ENCODE data around the gene CYP51A1. TPM values are rescaled to one million over a fixed set of nuclear protein-coding genes. Genes with fewer than 3 reads are reported as not detected.

The CYP51A1 gene
- total RNA-seq, 3 donors from 2014 or later (not counting 1 experiment from before 2014, with no cell fraction given): 37.2 to 53.0 (median 49.3) TPM

GRCh38 chr7:92071032-92071431 is 63.2 kb downstream of the CYP51A1 start:
- ATAC-seq: no peak
- TF ChIP-seq, protein P1, sequence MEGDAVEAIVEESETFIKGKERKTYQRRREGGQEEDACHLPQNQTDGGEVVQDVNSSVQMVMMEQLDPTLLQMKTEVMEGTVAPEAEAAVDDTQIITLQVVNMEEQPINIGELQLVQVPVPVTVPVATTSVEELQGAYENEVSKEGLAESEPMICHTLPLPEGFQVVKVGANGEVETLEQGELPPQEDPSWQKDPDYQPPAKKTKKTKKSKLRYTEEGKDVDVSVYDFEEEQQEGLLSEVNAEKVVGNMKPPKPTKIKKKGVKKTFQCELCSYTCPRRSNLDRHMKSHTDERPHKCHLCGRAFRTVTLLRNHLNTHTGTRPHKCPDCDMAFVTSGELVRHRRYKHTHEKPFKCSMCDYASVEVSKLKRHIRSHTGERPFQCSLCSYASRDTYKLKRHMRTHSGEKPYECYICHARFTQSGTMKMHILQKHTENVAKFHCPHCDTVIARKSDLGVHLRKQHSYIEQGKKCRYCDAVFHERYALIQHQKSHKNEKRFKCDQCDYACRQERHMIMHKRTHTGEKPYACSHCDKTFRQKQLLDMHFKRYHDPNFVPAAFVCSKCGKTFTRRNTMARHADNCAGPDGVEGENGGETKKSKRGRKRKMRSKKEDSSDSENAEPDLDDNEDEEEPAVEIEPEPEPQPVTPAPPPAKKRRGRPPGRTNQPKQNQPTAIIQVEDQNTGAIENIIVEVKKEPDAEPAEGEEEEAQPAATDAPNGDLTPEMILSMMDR (IDR thresholded peaks at IDR 0.05): no peak
- Histone ChIP-seq H3K9me3 (ENCODE audit: control insufficient read depth, insufficient read depth, low read length) (no peaks in the 10 kb centered on the region), H3K27me3 (ENCODE audit: control insufficient read depth, insufficient read depth, low read length) (no peaks in the 10 kb centered on the region), H3K36me3 (ENCODE audit: control insufficient read depth, insufficient read depth, low read length) (peaks cover 42% of the 10 kb centered on the region), H3K27ac (ENCODE audit: low read length) (no peak overlapping the region), H3K4me3 (ENCODE audit: low read length) (no peak overlapping the region), H3K4me1 (ENCODE audit: control insufficient read depth, insufficient read depth, low read length) (no peaks in the 10 kb centered on the region)
- Mint-ChIP-seq H3K4me3 (no peak overlapping the region), H3K36me3 (peaks cover 17% of the 10 kb centered on the region), H3K4me1 (peaks cover 0 to 7% of the 10 kb centered on the region in 2 donors), H3K9me3 (no peaks in the 10 kb centered on the region), H3K27ac (no peak overlapping the region), H3K27me3 (ENCODE audit: low read depth in 2 of 2) (no peaks in the 10 kb centered on the region)
- intact Hi-C loops (cut with micrococcal nuclease): no loop called here
- DNase-seq: no peak
- 98% methylated on average over 4 of the region's 5 CpGs for WGBS (ENCODE audit: insufficient coverage)

GRCh38 chr7:92064438-92065029 is 69.7 kb downstream of the CYP51A1 start:
- Histone ChIP-seq H3K9me3 (ENCODE audit: control insufficient read depth, insufficient read depth, low read length) (no peaks in the 10 kb centered on the region), H3K4me1 (ENCODE audit: control insufficient read depth, insufficient read depth, low read length) (no peaks in the 10 kb centered on the region), H3K4me3 (ENCODE audit: low read length) (no peak overlapping the region), H3K36me3 (ENCODE audit: control insufficient read depth, insufficient read depth, low read length) (peaks cover 27% of the 10 kb centered on the region), H3K27ac (ENCODE audit: low read length) (no peak overlapping the region), H3K27me3 (ENCODE audit: control insufficient read depth, insufficient read depth, low read length) (no peaks in the 10 kb centered on the region)
- WGBS (ENCODE audit: insufficient coverage): 87% methylated on average over 2 of the region's 2 CpGs
- no peaks in the 10 kb centered on the region for H3K27me3 Mint-ChIP-seq (ENCODE audit: low read depth in 2 of 2)
- DNase-seq: no peak
- H3K4me3 Mint-ChIP-seq: no peak overlapping the region
- intact Hi-C loops (cut with micrococcal nuclease): no loop called here
- H3K36me3 Mint-ChIP-seq: peaks cover 11% of the 10 kb centered on the region
- ATAC-seq: no peak
- TF ChIP-seq, protein P1 (IDR thresholded peaks at IDR 0.05): no peak
- no peak overlapping the region for H3K27ac Mint-ChIP-seq
- H3K9me3 Mint-ChIP-seq: no peaks in the 10 kb centered on the region
- no peaks in the 10 kb centered on the region for H3K4me1 Mint-ChIP-seq

Other genes with a start within 250 kb of the CYP51A1 start
- gene AKAP9, start 193.6 kb downstream of the CYP51A1 start, total RNA-seq: 10 to 100 TPM; 78.8 to 93.0 (median 81.9) TPM
- gene LRRD1, start 44.7 kb upstream of the CYP51A1 start, total RNA-seq: not detected
- 10 to 100 TPM; 55.4 to 76.7 (median 62.6) TPM for gene KRIT1, start 111.4 kb upstream of the CYP51A1 start, total RNA-seq
- 10 to 100 TPM; 70.6 to 90.2 (median 86.6) TPM for gene ANKIB1, start 111.5 kb upstream of the CYP51A1 start, total RNA-seq

Measured in natural killer cell (primary cell).